GM06990 (cell line): ENCODE data around the gene NMD3.

Source experiments
- DNase-seq: peaks from one replicate; pipeline ENCODE4 v3.0.0-alpha.2; 2011; ENCODE audit not compliant: insufficient read length; ENCODE audit errors: extremely low read depth
- H3K27me3 ChIP-seq: replicated peaks from 2 replicates; pipeline ENCODE4 v1.6.0; 2011; ENCODE audit warnings: low read length; ENCODE audit not compliant: control insufficient read depth, insufficient read depth
- H3K36me3 ChIP-seq: 2 replicates; pipeline ENCODE4 v1.5.1; 2011; ENCODE audit warnings: low read length; ENCODE audit not compliant: control insufficient read depth, insufficient read depth
- H3K4me3 ChIP-seq: replicated peaks from 2 replicates; pipeline ENCODE4 v1.5.1; 2011; ENCODE audit warnings: low read depth, mild to moderate bottlenecking, control low read depth, low read length
- TF ChIP-seq, protein P1 (sequence below): IDR thresholded peaks from 2 replicates; pipeline ENCODE4 v1.5.1; 2011; ENCODE audit warnings: low read length, control low read depth, mild to moderate bottlenecking, inconsistent platforms; ENCODE audit not compliant: insufficient read depth, poor library complexity, severe bottlenecking

Gene NMD3

DNA sequence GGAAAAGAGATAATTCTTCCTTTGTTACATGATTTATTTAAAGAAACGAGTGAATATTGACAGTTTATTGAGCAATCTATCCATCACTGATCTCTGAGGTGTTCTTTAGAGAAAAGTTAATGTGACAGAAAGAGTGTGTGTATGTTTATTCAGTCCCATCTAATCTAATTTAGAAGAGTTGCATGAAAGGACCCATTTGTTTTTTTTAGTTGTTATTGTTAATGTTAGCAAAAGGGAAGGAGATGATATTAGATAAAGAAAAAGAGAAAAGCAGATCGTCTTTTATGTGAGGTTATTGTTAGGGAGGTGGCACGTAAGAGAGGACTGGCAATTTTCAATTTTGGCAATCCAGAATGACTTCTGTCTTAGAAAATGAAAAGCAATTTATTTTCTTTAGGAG, 46.5 kb downstream of the NMD3 start:
- no peak for DNase-seq
- Histone ChIP-seq H3K27me3 (no peaks in the 10 kb centered on the region), H3K36me3 (no peaks in the 10 kb centered on the region), H3K4me3 (no peak overlapping the region)
- TF ChIP-seq, protein P1, sequence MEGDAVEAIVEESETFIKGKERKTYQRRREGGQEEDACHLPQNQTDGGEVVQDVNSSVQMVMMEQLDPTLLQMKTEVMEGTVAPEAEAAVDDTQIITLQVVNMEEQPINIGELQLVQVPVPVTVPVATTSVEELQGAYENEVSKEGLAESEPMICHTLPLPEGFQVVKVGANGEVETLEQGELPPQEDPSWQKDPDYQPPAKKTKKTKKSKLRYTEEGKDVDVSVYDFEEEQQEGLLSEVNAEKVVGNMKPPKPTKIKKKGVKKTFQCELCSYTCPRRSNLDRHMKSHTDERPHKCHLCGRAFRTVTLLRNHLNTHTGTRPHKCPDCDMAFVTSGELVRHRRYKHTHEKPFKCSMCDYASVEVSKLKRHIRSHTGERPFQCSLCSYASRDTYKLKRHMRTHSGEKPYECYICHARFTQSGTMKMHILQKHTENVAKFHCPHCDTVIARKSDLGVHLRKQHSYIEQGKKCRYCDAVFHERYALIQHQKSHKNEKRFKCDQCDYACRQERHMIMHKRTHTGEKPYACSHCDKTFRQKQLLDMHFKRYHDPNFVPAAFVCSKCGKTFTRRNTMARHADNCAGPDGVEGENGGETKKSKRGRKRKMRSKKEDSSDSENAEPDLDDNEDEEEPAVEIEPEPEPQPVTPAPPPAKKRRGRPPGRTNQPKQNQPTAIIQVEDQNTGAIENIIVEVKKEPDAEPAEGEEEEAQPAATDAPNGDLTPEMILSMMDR = no peak

DNA sequence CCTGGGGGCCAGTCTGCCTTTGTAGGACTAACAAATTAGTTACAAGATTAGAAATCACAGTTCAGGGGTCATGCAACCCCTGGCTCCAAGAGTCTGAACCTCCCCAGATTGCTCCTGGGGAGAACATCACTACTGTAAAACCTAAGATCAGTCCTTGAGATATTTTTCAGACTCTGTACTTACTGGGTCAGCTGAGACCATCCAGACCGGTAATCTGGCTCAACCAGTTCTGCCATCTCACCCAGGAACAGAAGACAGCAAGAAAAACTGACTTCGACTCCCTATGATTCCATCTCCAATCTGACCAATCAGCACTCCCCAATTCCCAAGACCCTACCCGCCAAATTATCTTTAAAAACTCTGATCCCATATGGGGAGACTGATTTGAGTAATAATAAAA, 47.5 kb downstream of the NMD3 start:
- no peak for DNase-seq
- no peaks in the 10 kb centered on the region for H3K27me3 ChIP-seq
- TF ChIP-seq, protein P1 = no peak
- H3K36me3 ChIP-seq = no peaks in the 10 kb centered on the region
- H3K4me3 ChIP-seq = no peak overlapping the region

DNA sequence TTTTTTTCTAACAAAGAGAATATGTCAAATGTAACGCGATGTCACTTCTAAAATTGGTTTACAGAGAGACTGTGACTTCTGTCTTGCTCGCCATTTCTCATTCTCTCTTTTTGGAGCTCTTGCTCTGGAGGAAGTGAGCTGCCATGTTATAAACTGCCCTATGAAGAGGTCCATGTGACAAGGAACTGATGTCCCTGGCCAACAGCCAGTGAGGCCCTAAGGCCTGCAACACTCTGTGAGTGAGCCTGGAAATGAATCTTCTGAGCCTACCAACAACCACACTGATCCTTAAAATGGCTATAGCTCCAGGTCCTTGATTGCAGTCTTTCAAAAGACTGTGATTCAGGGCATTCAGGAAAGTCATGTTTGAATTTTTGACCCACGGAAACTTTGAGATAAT, 49.9 kb downstream of the NMD3 start:
- Histone ChIP-seq H3K27me3 (no peaks in the 10 kb centered on the region), H3K36me3 (no peaks in the 10 kb centered on the region), H3K4me3 (no peak overlapping the region)
- DNase-seq = no peak
- TF ChIP-seq, protein P1 = no peak

DNA sequence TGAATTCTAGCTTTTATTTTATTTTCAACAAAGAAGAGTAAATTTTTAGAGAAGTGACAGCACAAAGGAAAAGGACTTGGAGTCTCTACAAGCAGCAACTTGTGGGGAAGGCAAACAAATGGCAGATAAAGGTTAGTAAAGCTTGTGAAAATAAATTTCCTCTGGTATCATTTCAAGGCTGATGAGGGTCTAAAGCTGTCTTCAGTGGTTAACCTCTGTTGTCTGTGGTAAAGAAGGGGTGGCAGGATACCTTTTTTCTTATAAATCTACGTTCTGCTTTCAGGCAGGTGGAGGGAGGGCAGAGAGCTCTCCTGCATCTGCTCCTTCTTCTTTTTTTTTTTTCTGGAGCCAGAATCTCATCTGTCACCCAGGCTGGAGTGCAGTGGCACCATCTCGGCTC, 50.5 kb downstream of the NMD3 start:
- Histone ChIP-seq H3K4me3 (no peak overlapping the region), H3K36me3 (no peaks in the 10 kb centered on the region), H3K27me3 (no peaks in the 10 kb centered on the region)
- TF ChIP-seq, protein P1 = no peak
- DNase-seq = no peak

DNA sequence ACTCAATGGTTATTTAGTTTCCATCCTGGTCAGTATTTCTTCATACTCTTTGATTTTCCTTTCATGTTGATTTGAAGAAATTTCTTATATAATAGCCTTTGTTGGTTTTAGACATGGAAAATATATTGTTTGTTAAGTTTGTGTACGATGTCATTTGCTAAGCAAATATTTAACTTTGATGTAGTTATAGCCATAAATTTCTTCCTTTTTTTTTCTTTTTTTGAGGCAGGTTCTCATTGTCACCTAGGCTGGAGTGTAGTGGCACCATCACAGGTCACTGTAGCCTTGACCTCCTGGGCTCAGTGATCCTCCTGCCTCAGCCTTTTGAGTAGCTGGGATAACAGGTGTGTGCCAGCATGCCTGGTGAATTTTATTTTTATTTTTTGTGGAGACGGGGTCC, 51.4 kb downstream of the NMD3 start:
- H3K4me3 ChIP-seq = no peak overlapping the region
- H3K27me3 ChIP-seq = no peaks in the 10 kb centered on the region
- no peak for DNase-seq
- TF ChIP-seq, protein P1 = no peak
- no peaks in the 10 kb centered on the region for H3K36me3 ChIP-seq

DNA sequence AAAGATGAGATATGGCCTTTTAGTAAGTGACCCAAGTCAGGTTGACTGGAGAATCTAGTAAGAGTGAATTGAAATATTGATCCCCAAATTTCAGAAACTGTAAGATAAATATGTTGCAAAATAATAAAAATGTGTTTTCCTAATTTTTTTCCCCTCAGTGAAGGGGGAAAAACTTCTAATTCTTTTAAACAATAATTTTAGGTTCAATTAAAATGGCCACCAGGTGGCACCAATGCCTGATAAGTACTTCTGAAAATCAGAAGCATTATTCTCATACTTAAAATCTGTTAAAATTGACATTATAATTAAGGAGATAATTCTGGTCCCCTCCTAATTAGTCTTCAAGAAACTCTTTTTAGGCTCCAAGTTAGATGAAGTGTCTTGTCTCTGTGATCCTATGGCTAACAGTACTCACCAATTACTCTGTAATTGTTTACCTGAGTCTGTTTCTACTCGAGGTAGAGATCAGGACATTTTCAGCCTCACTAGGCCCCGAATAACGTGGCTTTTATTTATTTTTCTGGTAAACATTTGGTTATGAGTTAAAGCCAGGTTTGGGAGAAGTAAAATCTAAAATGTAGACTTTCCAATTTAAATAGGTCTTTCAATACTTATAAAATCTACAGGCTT, 52.6 kb downstream of the NMD3 start:
- Histone ChIP-seq H3K4me3 (no peak overlapping the region), H3K27me3 (no peaks in the 10 kb centered on the region), H3K36me3 (no peaks in the 10 kb centered on the region)
- no peak for DNase-seq
- TF ChIP-seq, protein P1 = peak; percentile 28
